Skeletal muscle tissue (tissue), 4 donors: ENCODE measurements around the gene ITPK1. TPM values are rescaled to one million over a fixed set of nuclear protein-coding genes. Genes with fewer than 3 reads are reported as not detected.
A peak's percentile ranks its signal among the peaks of the same experiment; 100 is the strongest.

Experiments used
- H3K27ac ChIP-seq: one replicate; pipeline ENCODE4 v1.7.0; 2013; ENCODE audit warnings: mild to moderate bottlenecking, low read depth, low read length, inconsistent platforms
- H3K27me3 ChIP-seq, 3 donors: one replicate each; pipeline ENCODE4 v1.7.0; 2013; ENCODE audit warnings: low read length in 3 of 3; ENCODE audit not compliant: control insufficient read depth in 3 of 3, insufficient read depth in 3 of 3
- H3K36me3 ChIP-seq, 3 donors: one replicate each; pipeline ENCODE4 v1.7.0; 2013; ENCODE audit warnings: low read length in 3 of 3; ENCODE audit not compliant: control insufficient read depth in 3 of 3, insufficient read depth in 3 of 3
- H3K4me1 ChIP-seq, 3 donors: one replicate each; pipeline ENCODE4 v1.7.0; 2013; ENCODE audit warnings: low read length in 3 of 3, mild to moderate bottlenecking in 3 of 3; ENCODE audit not compliant: control insufficient read depth in 3 of 3, insufficient read depth in 3 of 3
- H3K4me3 ChIP-seq, 3 donors: one replicate each; pipeline ENCODE4 v1.7.0; 2013; ENCODE audit warnings: low read length in 3 of 3
- H3K9ac ChIP-seq, 3 donors: one replicate each; pipeline ENCODE4 v1.7.0; 2013; ENCODE audit warnings: low read length in 3 of 3, mild to moderate bottlenecking in 3 of 3, moderate library complexity in 2 of 3, low read depth in 1 of 3
- H3K9me3 ChIP-seq, 3 donors: one replicate each; pipeline ENCODE4 v1.7.0; 2013; ENCODE audit warnings: low read length in 3 of 3; ENCODE audit not compliant: control insufficient read depth in 3 of 3
- total RNA-seq: library from RNA; depleted of rRNA; stranded (reverse); fragments of >200 nt; gene quantifications from one replicate; pipeline ENCODE4 v1.2.3, GENCODE V29; 2014
- donor health status: Osteomylitis.

The ITPK1 gene
- total RNA-seq, 1 donor from 2014 or later = 4.7 TPM

GRCh38 chr14:93078870-93079269, 36.9 kb downstream of the ITPK1 start:
- Histone ChIP-seq H3K9ac (no peak overlapping the region), H3K27ac (peak overlapping the region; percentile 43), H3K9me3 (no peaks in the 10 kb centered on the region), H3K4me3 (no peak overlapping the region), H3K27me3 (no peaks in the 10 kb centered on the region), H3K4me1 (peaks cover 17 to 34% (median 28%) of the 10 kb centered on the region in 3 donors), H3K36me3 (no peaks in the 10 kb centered on the region)

- H3K27ac ChIP-seq = no peak overlapping the region
- H3K4me1 ChIP-seq = peaks cover 18 to 27% (median 18%) of the 10 kb centered on the region in 3 donors
These were observed 39.0 kb downstream of the ITPK1 start for GRCh38 chr14:93076755-93077154.

GRCh38 chr14:93075891-93076290, 39.8 kb downstream of the ITPK1 start:
- Histone ChIP-seq H3K27me3 (no peaks in the 10 kb centered on the region), H3K4me1 (peaks cover 15 to 26% (median 18%) of the 10 kb centered on the region in 3 donors), H3K9me3 (no peaks in the 10 kb centered on the region), H3K4me3 (no peak overlapping the region), H3K36me3 (no peaks in the 10 kb centered on the region), H3K27ac (no peak overlapping the region), H3K9ac (no peak overlapping the region)

More at GRCh38 chr14:93076755-93077154, 39.0 kb downstream of the ITPK1 start:
- no peaks in the 10 kb centered on the region for H3K27me3 ChIP-seq
- H3K9ac ChIP-seq = no peak overlapping the region
- H3K4me3 ChIP-seq = no peak overlapping the region
- H3K36me3 ChIP-seq = no peaks in the 10 kb centered on the region
- no peaks in the 10 kb centered on the region for H3K9me3 ChIP-seq

- H3K9me3 ChIP-seq = no peaks in the 10 kb centered on the region
- no peak overlapping the region for H3K9ac ChIP-seq
- no peak overlapping the region for H3K4me3 ChIP-seq
- H3K27me3 ChIP-seq = no peaks in the 10 kb centered on the region
- peak overlapping the region; percentile 60 for H3K27ac ChIP-seq
- H3K4me1 ChIP-seq = peaks cover 15 to 23% (median 15%) of the 10 kb centered on the region in 3 donors
- peaks cover 0 to 2% (median 0%) of the 10 kb centered on the region in 3 donors for H3K36me3 ChIP-seq
These were observed 41.6 kb downstream of the ITPK1 start for GRCh38 chr14:93073910-93074769.

- Histone ChIP-seq H3K9ac (no peak overlapping the region), H3K4me3 (no peak overlapping the region), H3K27ac (no peak overlapping the region)
These were observed 42.4 kb downstream of the ITPK1 start for GRCh38 chr14:93073358-93073707.

GRCh38 chr14:93072659-93073357, 42.9 kb downstream of the ITPK1 start:
- Histone ChIP-seq H3K4me1 (peaks cover 9 to 17% (median 13%) of the 10 kb centered on the region in 3 donors), H3K4me3 (no peak overlapping the region), H3K27ac (no peak overlapping the region), H3K9ac (no peak overlapping the region), H3K27me3 (no peaks in the 10 kb centered on the region), H3K9me3 (no peaks in the 10 kb centered on the region), H3K36me3 (peaks cover 0 to 2% (median 0%) of the 10 kb centered on the region in 3 donors)

More at GRCh38 chr14:93073358-93073707, 42.4 kb downstream of the ITPK1 start:
- Histone ChIP-seq H3K27me3 (no peaks in the 10 kb centered on the region), H3K36me3 (peaks cover 0 to 2% (median 0%) of the 10 kb centered on the region in 3 donors), H3K4me1 (peaks cover 12 to 18% (median 13%) of the 10 kb centered on the region in 3 donors), H3K9me3 (no peaks in the 10 kb centered on the region)

- peaks cover 0 to 2% (median 0%) of the 10 kb centered on the region in 3 donors for H3K36me3 ChIP-seq
- H3K4me3 ChIP-seq = no peak overlapping the region
- H3K9me3 ChIP-seq = no peaks in the 10 kb centered on the region
- no peak overlapping the region for H3K9ac ChIP-seq
- H3K4me1 ChIP-seq = peaks cover 13 to 22% (median 21%) of the 10 kb centered on the region in 3 donors
- no peaks in the 10 kb centered on the region for H3K27me3 ChIP-seq
- no peak overlapping the region for H3K27ac ChIP-seq
These were observed 47.0 kb downstream of the ITPK1 start for GRCh38 chr14:93068711-93069110.

GRCh38 chr14:93067088-93067487, 48.6 kb downstream of the ITPK1 start:
- no peak overlapping the region for H3K4me3 ChIP-seq
- peaks cover 8 to 20% (median 18%) of the 10 kb centered on the region in 3 donors for H3K4me1 ChIP-seq
- H3K27ac ChIP-seq = no peak overlapping the region
- peaks cover 0 to 2% (median 0%) of the 10 kb centered on the region in 3 donors for H3K36me3 ChIP-seq
- no peak overlapping the region for H3K9ac ChIP-seq
- H3K9me3 ChIP-seq = no peaks in the 10 kb centered on the region
- H3K27me3 ChIP-seq = no peaks in the 10 kb centered on the region

- H3K27ac ChIP-seq = no peak overlapping the region
These were observed 50.4 kb downstream of the ITPK1 start for GRCh38 chr14:93065272-93065730.

More at GRCh38 chr14:93065272-93065730, 50.4 kb downstream of the ITPK1 start:
- Histone ChIP-seq H3K4me3 (no peak overlapping the region), H3K4me1 (peaks cover 8 to 21% (median 19%) of the 10 kb centered on the region in 3 donors), H3K27me3 (no peaks in the 10 kb centered on the region), H3K9me3 (no peaks in the 10 kb centered on the region), H3K36me3 (no peaks in the 10 kb centered on the region), H3K9ac (peak overlapping the region in 1 of 3 donors; percentile 16)
